NCI-H526 (cell line): ENCODE data around the gene AK3.
A peak's percentile ranks its signal among the peaks of the same experiment; 100 is the strongest.

Experiments
- DNase-seq, 2 experiments: peaks; one replicate each; lab custom pipeline; 2025; lab: John Stamatoyannopoulos, UW

AK3 gene

DNA sequence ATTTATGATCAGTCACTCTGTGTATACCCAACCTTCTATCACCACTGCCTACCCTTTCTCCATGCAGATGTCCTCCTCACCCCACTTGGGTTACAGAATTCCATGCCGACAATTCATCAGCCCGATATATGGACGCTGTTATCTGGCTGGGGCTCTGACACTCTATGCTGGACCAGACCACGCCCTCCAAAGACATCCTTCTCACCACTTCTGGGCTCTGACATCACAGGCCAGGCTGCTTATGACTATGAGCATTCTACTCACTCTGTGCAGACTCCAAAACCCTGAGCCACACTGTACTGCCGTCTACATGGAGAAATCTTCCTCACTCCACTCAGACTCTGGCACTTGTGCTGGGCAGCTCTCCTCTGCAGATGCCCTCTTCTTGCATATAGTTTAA, 7.6 kb upstream of the AK3 start:
- DNase-seq: no peak

DNA sequence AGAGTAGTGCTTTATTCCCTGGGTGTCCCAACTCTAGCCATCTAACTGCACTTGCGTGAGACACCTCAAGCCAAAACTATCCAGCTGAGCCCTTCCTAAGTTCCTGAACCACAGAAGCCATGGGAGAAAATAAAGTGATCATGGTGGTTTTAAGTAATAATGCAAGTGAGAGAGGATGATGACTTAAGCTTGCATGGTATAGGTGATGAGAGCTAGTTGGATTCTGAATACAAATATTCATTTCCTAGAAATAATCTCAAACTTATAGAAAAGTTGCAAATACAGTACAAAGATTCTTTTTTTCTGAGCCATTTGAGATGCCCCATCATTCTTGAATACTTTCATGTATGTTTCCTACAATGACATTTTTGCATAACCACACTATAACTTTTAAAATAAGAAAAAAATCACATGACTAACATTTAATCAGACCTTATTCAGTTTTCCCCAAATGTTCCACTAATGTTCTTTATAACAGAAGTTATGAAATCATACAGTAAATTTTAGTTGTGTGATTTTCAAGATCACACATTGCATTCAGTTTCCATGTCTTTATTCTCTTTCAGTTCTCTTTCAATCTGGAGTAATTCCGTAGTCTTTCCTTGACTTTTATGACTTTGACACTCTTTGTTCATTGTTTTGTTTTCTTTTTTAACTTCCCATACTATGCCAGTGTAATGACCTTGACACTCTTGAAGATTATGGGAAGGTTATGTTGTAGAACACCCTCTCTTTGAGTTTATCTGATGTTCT, 5.5 kb upstream of the AK3 start:
- DNase-seq: no peak

DNA sequence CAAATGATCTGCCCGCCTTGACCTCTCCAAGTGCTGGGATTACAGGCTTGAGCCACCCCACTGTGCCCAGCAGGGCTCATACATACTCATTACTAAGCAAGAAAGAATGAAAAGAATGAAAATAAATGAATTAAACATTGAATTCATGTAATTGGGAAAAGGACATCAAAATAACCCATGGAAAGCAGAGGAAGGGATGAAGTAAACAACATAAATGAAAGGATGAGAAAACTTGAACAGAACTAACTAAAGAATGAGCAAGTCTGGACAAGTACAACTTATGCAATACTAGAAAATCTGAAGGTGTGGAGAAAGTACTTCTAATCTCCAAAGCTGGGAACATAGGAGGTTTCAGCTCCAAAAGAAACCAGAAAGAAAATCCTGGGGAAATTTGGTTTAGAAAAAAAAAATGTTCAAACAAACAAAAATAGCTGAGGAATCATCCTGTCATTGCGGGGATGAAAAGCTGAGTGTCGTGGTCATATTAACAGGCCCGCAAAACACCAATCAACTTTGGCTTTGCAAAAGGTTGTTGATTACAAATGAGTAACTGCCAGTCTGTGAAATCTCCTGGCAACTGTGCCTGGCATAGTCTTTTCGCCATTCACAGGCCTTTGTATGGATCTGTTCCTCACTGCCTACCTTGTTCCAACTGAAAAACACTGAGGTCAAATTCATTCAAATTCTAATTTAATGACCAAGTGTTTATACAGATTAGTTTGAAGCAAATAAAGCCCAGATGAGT, 2.3 kb upstream of the AK3 start:
- no peak for DNase-seq

DNA sequence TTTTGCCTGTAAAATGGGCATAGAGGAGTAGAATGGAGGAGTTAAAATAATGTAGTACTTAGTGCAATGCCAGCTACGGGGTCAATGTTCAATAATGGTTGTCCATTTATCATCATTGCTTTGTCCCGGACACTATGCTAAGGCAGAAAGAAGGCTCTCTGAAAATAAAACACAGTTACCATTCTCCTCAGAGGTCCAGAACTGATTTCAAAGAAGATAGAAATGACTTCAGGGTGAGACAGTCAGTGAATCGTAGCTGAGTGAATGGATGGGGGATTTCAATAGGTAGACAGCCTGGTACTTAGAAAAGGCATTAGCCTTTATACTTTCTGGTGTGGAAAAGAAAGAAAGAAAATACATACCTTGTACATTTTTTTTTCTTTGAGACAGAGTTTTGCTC, 1.2 kb upstream of the AK3 start:
- no peak for DNase-seq

DNA sequence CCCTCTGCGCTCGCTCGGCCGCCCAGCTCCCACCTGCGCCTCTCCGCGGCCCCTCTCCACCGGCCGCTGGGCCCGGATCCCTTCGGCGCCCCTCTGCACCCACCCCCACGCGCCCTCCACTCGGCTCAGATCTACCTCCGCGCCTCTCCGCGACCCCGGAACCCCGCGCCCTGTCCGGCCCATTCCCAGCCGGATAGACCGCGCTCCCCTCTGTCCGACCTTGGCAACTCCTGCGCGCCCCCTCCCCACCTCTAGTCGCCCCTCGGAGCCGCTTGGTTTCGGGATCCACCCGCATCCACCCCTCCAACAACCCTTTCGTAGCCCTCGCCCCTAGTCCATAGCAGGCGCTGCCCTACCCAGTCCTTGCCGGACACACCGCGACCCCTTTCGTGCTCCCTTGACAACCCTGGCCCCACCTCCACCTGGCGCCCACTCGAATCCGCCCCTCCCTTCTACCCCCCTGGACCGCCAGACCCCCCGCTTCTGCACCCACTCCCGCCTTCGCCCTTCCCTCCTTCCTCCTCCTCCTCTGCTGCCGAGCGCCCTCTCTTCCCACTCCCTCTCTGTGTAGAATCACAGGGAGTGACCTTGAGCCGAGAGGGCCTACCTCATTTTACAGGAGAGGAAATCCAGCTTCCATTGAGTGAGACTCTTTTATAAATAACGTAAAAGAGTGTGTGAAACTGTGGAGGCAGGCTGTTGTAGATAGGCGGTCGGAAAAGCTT, 525 bp upstream of the AK3 start:
- peak; percentile 15 to 68 for DNase-seq

DNA sequence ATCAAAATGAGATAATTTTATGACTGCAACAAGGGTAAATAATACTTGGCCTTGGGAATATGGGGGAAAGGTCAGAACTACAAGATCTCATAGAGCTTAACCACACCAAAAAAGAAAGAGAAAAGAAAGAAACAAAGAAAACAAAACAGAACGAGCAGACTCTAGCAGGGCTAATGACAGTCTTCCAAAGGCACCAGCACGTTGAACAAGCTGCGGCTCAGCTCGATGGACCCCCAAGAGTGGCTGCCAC, 689 bp downstream of the AK3 start:
- no peak for DNase-seq

DNA sequence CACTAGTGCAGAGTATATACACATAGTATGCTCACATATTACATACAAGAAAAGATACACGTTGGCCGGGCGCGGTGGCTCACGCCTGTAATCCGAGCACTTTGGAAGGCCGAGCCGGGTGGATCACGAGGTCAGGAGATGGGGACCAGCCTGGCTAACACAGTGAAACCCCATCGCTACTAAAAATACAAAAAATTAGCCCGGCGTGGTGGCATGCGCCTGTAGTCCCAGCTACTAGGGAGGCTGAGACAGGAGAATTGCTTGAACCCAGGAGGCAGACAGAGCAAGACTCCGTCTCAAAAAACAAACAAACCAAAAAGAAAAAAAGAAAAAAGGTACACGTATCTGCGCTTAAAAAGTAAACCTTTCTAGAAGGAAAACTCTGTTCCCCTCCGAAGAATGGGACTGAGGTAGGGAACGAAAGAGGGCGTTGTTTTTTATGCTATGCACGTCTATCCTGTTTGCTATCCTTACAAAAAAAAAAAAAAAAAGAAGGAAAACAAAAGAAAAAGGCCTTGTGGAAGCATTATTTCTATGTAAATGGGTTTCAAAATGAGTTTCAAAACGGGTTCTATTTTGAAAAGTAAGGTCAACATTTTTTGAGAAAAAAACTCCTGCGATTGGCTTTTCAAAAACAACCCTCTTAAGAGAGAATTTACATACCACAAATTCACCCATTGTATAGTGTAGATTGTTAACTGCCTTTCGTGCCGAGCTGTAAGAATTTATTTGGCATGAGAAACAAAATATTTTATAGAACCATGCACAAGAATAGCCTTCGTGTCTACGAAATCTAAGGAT, 1.2 kb downstream of the AK3 start:
- DNase-seq: peak in 1 of 2 experiments; percentile 45

DNA sequence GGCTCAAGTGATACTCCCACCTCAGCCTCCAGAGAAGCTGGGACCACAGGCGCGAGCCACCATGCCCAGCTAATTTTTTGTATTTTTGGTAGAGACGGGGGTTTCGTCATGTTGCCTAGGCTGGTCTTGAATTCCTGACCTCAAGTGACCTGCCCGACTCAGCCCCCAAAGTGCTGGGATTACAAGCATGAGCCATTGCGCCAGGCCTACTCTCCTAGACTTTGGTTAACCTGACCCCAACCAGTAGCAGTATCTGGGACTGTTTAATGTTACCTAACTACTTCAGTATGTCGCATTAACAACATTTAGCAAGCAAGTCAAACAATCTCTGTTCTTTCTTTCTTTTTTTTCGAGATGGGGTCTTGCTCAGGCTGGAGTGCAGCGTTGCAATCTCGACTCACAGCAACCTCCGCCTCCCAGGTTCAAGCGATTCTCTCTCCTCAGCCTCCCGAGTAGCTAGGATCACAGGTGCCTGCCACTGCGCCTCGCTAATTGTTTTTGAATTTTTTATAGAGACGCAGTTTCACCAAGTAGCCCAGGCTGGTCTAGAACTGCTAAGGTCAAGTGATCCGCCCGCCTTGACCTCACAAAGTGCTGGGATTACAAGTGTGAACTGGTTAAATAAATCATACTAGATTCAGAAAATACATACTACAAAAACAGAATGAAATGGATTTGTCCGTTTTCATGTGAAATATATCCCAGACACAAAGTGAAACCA, 2.0 kb downstream of the AK3 start:
- DNase-seq: peak in 1 of 2 experiments; percentile 45

DNA sequence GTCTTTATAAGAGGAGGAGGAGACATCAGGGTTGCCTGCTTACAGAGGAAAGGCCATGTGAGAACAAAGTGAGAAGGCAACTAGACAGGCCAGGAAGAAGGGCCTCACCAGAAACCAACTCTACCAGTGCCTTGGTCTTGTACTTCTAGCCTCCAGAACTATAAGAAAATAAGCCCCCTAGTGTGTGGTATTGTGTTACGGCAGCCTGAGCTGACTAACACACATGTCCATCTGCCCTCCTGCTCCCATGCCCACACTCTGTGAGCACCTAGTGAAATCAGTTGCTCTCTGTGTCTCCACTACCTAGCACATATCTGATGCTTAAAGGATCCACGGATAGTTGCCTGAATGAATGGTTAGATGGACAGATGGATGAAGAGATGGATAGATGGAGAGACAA, 6.9 kb downstream of the AK3 start:
- no peak for DNase-seq

DNA sequence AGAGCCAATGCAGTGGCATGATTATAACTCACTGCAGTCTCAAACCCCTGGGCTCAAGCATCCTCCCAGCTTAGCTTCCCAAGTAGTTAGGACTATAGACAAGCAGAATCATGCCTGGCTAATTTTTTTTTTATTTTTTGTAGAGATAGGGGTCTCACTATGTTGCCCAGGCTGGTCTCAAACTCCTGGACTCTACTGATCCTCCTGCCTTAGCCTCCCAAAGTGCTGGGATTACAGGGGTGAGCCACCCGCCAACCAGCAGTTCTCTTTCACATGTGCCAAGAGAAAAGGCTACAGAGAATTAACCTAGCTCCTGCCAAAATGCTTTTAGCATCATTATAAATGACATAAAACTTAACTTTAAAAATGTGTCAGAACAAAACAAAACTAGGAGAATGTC, 8.1 kb downstream of the AK3 start:
- no peak for DNase-seq

DNA sequence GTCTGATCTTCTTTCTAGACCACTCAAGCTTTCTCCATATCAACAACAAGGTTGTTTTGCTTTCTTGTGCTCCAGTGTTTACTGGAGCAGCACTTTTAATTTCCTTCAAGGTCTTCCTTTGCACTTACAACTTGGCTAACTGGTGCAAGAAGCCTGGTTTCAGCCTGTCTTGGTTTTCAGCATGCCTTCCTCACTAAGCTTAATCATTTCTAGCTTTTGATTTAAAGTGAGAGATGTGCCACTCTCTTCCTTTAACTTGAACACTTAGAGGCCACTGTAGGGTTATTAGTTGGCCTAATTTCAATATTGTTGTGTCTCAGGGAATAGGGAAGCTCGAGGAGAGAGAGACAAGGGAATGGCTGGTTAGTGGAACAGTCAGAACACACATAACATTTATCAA, 13.4 kb downstream of the AK3 start:
- DNase-seq: no peak

DNA sequence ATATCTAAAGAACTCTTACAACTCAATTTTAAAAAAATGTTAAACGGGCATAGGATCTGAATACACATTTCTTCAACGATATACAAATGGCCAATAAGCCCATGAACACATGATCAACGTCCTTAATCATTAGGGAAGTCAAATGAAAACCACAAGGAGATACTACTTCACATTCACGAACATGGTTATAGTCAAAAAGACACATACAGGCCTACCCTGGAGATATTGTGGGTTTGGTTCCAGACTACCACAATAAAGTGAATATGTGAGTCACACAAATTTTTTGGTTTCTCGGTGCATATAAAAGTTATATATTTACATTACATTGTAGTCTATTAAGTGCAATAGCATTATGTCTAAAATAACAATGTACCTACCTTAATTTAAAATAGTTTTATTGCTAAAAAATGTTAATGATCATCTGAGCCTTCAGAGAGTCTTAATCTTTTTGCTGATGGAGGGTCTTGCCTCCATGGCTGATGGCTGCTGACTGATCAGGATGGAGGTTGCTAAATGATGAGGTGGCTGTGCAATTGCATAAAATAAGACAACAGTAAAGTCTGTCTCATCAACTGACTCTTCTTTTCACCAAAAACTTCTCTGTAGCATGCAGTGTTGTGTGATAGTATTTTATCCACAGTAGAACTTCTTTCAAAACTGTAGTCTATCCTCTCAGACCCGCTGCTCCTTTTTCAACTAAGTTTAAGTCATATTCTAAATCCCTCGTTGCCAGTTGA, 15.1 kb downstream of the AK3 start:
- no peak for DNase-seq

DNA sequence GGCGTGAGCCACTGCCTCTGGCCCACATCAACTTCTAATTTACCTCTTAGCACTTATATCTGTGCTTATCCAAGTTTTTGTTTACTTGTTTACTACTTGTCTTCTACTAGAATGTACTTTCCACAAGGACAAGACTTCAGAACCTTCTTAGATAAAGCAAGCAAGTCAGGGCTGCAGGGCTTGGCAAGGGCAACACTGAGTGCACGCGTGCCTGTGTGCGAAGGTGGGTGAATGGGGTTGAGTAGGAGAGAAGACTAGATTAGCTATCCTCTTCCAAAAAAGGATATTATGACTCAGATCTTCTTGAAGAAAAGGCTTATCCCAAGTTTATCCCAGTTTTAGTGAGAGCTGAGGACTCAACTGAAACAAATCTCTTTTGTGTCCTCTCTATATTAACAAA, 19.3 kb downstream of the AK3 start:
- DNase-seq: no peak

DNA sequence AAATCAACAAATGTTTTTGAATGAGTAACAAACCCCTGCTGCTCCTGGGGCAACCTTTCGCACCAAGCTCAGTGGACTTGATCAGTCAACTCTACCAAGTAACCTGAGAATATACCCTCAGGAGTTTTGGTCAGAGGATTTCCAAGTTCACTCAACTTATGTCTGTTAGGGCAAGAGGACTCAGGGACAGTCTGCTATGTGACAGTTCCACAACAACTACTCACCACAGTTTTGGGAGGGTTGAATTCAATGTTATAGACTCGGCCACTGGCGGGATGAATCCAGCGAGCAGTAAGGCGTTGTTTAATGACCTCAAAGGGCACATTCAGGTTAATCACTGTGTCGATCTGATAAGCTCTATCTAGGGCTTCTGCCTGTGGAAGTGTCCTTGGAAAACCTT, 22.1 kb downstream of the AK3 start:
- DNase-seq: no peak

DNA sequence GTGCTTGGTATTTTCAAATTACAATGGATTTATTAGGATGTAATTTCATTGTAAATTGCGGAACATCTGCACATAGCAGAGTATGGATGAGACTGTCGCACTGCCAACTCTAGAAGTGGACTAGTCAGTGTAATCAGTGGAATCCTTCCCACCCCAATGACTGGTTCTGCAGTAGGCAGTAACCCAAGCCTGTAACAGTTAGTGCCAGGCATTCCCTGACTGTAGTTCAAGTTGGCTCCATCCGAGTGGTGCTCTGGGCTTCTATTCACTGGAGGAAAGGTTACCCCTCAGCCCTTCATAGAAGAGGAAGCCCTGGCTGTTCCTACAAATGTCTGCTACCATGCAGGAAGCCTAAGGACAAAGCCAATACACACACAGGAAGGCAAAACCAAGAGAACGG, 23.2 kb downstream of the AK3 start:
- no peak for DNase-seq

DNA sequence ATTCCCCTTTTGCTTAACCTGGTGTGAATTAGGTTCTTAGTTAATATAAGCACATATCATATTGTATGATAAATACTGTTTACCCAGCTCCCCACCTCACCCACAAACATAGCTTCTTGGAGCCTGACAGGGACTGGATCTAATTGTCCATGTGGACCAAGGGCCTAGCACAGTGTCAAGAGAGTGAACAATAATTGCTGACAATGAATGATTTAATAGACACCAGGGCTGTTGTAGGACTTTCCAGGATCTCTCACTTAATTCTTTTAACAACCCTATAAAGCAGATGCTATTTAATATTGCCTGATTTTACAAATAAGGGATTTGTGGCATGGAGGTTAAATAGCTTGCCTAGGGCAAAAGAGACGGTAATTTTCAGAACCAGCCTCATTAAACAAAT, 24.8 kb downstream of the AK3 start:
- DNase-seq: no peak

DNA sequence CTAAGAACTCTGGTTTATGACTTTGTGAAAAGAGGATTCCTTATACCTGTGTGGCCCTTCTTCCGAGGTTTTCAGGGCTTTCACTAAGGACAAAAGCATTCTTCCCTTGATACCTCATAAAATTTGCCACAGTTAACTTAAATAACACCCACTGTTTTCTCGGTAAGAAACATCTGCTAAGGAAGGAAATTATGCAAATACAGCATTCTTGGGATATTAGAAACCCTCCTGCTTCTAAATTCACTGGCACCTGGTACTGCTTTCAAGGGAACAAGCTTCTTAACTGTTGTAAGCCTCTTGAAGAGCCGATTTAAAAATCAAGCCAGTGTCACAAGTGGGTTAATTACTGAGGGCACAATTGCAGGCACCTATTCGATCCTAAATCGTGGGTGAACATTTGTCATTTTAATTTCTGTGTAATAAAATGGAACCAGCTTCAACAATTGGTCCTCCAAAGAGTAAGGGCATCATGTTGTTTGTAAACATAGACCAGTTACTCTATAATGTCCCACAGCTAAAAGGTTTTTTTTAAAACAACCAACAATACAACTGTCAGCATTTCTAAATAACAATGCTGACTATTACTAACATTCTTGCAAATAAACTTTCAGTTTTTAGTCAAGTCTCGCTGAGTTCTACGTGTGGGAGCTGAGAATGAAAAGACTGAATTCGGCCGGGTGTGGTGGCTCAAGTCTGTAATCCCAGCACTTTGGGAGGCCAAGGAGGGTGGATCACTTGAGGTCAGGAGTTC, 26.6 kb downstream of the AK3 start:
- no peak for DNase-seq

DNA sequence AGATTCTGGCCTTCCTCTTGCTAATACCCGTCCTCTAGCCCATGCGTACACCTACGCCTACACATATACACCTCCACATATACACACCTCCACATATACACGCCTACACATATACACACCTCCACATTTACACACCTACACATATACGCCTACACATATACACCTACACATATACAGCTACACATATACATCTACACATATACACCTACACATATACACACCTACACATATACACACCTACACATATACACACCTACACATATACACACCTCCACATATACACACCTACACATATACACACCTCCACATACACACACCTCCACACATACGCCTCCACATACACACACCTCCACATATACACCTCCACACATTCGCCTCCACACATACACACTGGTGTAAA, 27.2 kb downstream of the AK3 start:
- DNase-seq: no peak

DNA sequence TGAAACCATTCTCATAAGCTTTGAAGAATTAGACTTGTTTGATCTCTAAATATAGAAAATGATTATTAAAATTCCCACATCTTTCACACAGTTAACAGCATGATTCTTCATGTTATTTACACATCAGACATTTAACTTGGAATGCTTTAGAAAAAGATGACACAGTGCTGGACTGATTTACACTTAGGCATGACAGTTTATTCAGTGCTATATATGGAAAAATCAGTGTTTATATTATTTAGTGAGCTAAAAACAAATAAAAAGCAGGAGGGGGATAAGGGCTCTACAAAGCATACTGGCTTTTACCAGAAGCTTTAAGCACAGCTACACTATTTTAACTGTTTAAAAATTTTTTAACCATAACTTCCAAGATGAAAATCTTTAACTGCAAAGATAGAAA, 31.6 kb downstream of the AK3 start:
- DNase-seq: no peak

DNA sequence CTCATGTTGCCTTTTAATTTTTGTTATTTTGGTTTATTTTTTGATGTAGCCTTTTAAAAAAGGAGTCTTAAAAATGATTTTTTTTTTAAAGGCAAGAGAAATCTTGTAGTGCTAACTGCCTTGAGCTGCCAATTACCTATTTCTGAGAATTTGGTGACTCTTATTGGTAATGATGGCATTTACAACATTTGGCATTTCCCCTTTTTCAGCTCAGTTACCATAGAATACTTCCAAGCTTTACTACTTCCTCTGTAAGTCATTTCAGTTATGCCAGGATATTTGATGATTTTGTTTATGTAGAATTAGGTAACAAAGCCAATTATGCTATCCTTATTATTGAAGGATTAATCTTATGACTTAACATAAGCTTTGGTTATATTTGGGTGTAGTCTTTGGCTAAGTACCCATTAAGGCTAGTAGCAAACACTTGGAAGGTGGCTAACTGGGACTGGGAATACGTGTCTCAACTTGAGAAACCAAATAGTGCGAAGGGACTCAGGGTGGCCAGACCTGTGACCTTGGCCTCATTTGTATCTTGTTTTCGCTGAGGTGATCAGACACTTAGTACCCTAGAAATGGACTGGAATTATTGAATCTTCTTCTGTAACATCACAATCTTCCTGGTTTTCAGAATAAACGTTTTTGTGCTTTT, 33.9 kb downstream of the AK3 start:
- no peak for DNase-seq
